GM12875 (cell line): ENCODE measurements around the gene FKBP5.

Source experiments
- H3K4me3 ChIP-seq: one replicate; pipeline ENCODE4 v1.5.1; 2011; ENCODE audit warnings: low read depth, low read length, control low read depth
- CTCF ChIP-seq: IDR thresholded peaks from 2 replicates; pipeline ENCODE4 v1.5.1; 2011; ENCODE audit warnings: low read depth, mild to moderate bottlenecking, control low read depth, inconsistent platforms, low read length, moderate library complexity, borderline replicate concordance; ENCODE audit not compliant: insufficient read depth

Gene FKBP5

DNA sequence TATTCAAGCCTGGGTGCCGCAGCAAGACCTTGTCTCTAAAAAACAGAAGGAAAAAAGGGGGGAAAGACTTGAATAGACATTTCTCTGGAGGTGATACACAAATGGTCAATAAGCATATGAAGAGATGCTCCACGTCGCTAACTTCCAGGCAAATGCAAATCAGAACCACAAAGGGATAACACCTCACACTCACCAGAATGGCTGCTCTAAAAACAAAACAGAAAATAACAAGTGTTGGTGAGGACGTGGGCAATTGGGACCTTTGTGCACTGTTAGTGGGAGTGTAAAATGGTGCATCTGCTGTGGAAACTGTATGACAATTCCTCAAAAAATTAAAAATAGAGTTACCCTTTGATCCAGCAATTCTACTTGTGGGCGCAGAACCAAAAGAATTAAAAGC is 127.6 kb downstream of the FKBP5 start:
- no peak for TF ChIP-seq CTCF
- no peak overlapping the region for H3K4me3 ChIP-seq

DNA sequence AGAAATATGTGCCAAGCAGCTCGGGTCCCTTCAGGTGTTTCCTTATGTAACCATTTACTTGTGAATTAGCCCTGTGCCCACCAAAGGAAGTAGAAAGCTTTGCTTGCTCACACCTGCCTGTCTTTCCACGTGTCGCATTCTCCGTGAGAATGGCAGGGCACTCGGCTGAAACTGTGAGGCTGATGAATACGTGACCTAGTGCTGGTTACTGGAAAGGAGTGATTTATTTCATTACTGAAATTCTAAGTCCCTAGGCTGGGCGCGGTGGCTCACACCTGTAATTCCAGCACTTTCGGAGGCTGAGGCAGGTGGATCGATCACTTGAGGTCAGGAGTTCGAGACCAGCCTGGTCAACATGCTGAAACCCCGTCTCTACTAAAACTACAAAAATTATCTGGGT is 130.1 kb downstream of the FKBP5 start:
- TF ChIP-seq CTCF = no peak

GRCh38 chr6:35557239-35557638 is 131.5 kb downstream of the FKBP5 start:
- no peak for TF ChIP-seq CTCF
- H3K4me3 ChIP-seq = no peak overlapping the region

More for the DNA sequence above, 130.1 kb downstream of the FKBP5 start:
- no peak overlapping the region for H3K4me3 ChIP-seq

GRCh38 chr6:35554811-35555210 is 133.9 kb downstream of the FKBP5 start:
- H3K4me3 ChIP-seq = no peak overlapping the region
- TF ChIP-seq CTCF = no peak

GRCh38 chr6:35553315-35553714 is 135.4 kb downstream of the FKBP5 start:
- H3K4me3 ChIP-seq = no peak overlapping the region
- TF ChIP-seq CTCF = no peak

DNA sequence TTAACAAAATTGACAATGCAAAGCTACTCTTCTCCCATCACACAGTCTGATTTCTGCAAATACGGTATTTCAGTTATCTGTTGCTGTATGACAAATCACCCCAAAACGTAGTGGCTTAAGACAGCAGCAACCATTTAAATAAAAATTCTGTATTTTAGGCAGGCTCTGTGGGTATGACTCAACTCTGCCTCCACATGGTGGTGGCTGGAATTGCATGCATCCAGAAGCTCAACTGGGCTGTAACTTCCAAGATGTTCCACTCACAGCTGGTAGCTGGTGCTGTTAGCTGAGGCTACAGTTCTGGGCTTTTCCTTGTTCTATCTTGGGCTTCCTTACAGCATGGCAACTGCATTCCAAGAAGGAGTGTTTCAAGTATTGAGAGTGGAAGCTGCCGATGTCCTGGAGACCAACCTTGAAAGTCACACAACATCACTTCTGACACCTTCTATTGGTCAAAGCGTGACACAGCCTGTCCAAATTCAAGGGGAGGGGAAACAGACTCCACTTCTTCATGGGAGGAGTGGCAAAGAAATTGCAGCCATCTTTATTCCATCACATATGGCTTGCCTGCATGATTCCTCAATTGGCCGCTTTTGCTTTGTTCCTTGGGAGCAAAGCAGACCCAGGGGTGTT is 136.3 kb downstream of the FKBP5 start:
- no peak overlapping the region for H3K4me3 ChIP-seq
- peak; percentile 89 for TF ChIP-seq CTCF

DNA sequence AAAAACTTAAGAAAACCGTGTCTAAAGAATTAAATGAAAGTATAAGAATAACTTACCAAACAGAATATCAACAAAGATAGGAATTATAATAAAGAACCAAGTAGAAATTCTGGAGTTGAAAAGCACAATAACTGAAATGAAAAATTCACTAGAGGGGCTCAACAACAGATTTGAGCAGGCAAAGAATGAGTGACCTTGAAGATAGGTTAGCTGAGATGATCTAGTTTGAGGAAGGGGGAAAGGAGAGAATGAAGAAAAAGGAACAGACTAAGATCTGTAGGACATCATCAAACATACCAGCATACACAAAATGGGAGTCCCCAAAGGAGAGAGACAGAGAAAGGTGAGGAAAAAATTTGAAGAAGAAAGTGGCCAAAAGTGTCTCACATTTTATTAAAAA is 138.3 kb downstream of the FKBP5 start:
- TF ChIP-seq CTCF = no peak
- no peak overlapping the region for H3K4me3 ChIP-seq
